ENCODE data around the gene ADCY7.
A peak's percentile ranks its signal among the peaks of the same experiment; 100 is the strongest.
"Not testable (repeated sequence)": the region's sequence is repeated elsewhere in the genome, so short reads cannot be mapped to it uniquely, and the experiment has no call there.

ADCY7 gene

GRCh38 chr16:50266337-50267091 lies at the start of gene ADCY7:
Gene ADCY7, plus strand, starts transcription at chr16:50266551. Its CDS starts 21,629 bp downstream, at chr16:50288180.
- peak; percentile 70 for DNase-seq (ENCODE audit: low spot score)

- no peak for DNase-seq (ENCODE audit: low spot score)
These were observed 46.9 kb upstream of the ADCY7 start for GRCh38 chr16:50219402-50219975.

- DNase-seq (ENCODE audit: low spot score) = no peak
These were observed 42.1 kb upstream of the ADCY7 start for GRCh38 chr16:50224286-50224685.

GRCh38 chr16:50227120-50227519 lies 39.2 kb upstream of the ADCY7 start:
- no peak for DNase-seq (ENCODE audit: low spot score)

GRCh38 chr16:50227665-50228064 lies 38.7 kb upstream of the ADCY7 start:
- no peak for DNase-seq (ENCODE audit: low spot score)

- no peak for DNase-seq (ENCODE audit: low spot score)
These were observed 37.9 kb upstream of the ADCY7 start for GRCh38 chr16:50228364-50228868.

- DNase-seq (ENCODE audit: low spot score) = no peak
These were observed 37.1 kb upstream of the ADCY7 start for GRCh38 chr16:50229149-50229726.

GRCh38 chr16:50234771-50235556 lies 31.4 kb upstream of the ADCY7 start:
- no peak for DNase-seq (ENCODE audit: low spot score)

GRCh38 chr16:50235581-50235980 lies 30.8 kb upstream of the ADCY7 start:
- DNase-seq (ENCODE audit: low spot score) = no peak

- DNase-seq (ENCODE audit: low spot score) = no peak
These were observed 28.0 kb upstream of the ADCY7 start for GRCh38 chr16:50238314-50238713.

- peak; percentile 16 for DNase-seq (ENCODE audit: low spot score)
These were observed 27.5 kb upstream of the ADCY7 start for GRCh38 chr16:50238868-50239301.

GRCh38 chr16:50243024-50243423 lies 23.3 kb upstream of the ADCY7 start:
- not testable (repeated sequence) for DNase-seq (ENCODE audit: low spot score)

GRCh38 chr16:50244140-50244503 lies 22.2 kb upstream of the ADCY7 start:
- no peak for DNase-seq (ENCODE audit: low spot score)

GRCh38 chr16:50244504-50245416 lies 21.6 kb upstream of the ADCY7 start:
- DNase-seq (ENCODE audit: low spot score) = no peak

GRCh38 chr16:50245417-50246298 lies 20.7 kb upstream of the ADCY7 start:
- peak; percentile 48 for DNase-seq (ENCODE audit: low spot score)

- no peak for DNase-seq (ENCODE audit: low spot score)
These were observed 19.8 kb upstream of the ADCY7 start for GRCh38 chr16:50246299-50247122.

- DNase-seq (ENCODE audit: low spot score) = no peak
These were observed 19.0 kb upstream of the ADCY7 start for GRCh38 chr16:50247123-50247905.

GRCh38 chr16:50247906-50248608 lies 18.3 kb upstream of the ADCY7 start:
- no peak for DNase-seq (ENCODE audit: low spot score)
